ENCODE results near the gene VAPA.

VAPA gene, protein sequence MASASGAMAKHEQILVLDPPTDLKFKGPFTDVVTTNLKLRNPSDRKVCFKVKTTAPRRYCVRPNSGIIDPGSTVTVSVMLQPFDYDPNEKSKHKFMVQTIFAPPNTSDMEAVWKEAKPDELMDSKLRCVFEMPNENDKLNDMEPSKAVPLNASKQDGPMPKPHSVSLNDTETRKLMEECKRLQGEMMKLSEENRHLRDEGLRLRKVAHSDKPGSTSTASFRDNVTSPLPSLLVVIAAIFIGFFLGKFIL

DNA sequence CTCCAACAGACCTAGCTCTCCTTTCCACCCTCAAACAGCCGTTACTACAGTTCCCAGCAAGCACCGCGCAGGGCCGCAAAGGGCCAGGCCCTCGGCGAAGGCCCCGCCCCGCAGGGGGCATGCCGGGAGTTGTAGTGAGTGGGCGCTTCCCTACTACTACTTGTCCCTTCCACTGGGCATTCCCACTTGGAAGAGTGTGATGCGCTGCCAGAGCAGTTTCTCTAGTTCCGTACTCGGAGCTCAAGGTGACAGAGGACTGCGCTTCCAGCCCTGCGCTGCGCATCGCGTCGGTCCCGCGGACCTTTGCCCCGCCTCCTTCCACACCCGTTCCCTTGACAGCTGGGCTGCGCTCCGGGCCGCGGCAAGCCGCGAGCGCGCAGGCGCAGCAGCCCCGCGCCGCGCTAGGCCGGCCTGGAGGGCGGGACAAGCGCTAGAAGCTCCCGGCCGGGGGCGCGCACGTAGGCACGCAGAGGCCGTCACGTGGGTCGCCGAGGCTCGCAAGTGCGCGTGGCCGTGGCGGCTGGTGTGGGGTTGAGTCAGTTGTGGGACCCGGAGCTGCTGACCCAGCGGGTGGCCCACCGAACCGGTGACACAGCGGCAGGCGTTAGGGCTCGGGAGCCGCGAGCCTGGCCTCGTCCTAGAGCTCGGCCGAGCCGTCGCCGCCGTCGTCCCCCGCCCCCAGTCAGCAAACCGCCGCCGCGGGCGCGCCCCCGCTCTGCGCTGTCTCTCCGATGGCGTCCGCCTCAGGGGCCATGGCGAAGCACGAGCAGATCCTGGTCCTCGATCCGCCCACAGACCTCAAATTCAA is at the start of gene VAPA:
VAPA (plus strand) TSS at position 491 of the 808 bp plus-strand sequence; CDS start at position 732, 241 bp downstream.
- in situ Hi-C loops (cut with HindIII; ENCODE audit: low sequenced_read_pairs): no loop called here
- H3K4me3 ChIP-seq (ENCODE audit: low read depth, low read length): peak within 1 kb of the TSS; percentile 72
- DNase-seq (ENCODE audit: low read depth): peak; percentile 89
- no peak for TF ChIP-seq CTCF (IDR thresholded peaks at IDR 0.05; ENCODE audit: low read depth, low read length, missing control alignments)

DNA sequence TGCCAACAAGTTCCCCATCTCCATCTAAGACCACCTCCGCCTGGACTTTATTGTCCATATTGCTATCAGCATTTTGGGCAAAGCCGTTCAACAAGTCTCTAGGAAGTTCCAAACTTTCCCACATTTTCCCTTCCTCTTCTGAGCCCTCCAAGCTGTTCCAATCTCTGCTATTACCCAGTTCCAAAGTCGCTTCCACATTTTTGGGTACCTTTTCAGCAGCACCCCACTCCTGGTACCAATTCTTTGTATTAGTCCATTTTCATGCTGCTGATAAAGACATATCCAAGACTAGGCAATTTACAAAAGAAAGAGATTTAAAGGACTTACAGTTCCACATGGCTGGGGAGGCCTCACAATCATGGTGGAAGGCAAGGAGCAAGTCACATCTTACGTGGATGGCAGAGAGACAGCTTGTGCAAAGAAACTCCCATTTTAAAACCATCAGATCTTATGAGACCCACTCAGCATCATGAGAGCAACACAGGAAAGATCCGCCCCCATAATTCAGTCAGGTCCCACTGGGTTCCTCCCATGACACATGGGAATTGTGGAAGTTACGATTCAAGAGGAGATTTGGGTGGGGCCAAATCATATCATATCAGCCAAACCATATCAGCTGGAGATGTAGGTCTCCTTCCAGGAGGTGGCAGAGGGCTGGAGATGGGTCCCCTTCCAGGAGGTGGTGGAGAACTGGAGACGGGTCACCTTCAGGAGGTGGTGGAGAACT is 47.9 kb upstream of the VAPA start:
- in situ Hi-C loops (cut with HindIII; ENCODE audit: low sequenced_read_pairs): loop anchor here (5.0 kb wide), 1 partner anchor 56 kb away; no protein-coding TSS in a partner anchor
- H3K4me3 ChIP-seq (ENCODE audit: low read depth, low read length): no peak overlapping the region
- TF ChIP-seq CTCF (IDR thresholded peaks at IDR 0.05; ENCODE audit: low read depth, low read length, missing control alignments): no peak
- DNase-seq (ENCODE audit: low read depth): no peak

DNA sequence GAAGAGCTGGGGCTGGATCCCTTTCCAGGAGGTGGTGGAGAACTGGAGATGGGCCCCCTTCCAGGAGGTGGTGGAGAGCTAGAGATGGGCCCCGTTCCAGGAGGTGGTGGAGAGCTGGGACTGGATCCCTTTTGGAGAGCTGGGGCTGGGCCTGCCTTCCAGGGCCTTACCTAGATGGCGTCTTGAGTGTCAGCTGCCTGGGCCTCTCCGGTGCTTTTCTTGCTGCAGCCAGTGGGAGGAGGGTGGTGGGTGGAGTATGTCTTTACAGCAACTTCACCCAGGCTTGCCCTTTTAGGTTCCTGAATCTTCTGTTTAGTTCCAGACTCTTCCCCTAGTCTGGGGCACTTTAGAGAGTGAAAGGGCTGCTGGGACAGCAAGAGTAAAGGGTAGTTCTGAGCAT is 47.2 kb upstream of the VAPA start:
- in situ Hi-C loops (cut with HindIII; ENCODE audit: low sequenced_read_pairs): loop anchor here (5.0 kb wide), 1 partner anchor 56 kb away; no protein-coding TSS in a partner anchor
- TF ChIP-seq CTCF (IDR thresholded peaks at IDR 0.05; ENCODE audit: low read depth, low read length, missing control alignments): no peak
- DNase-seq (ENCODE audit: low read depth): no peak
- H3K4me3 ChIP-seq (ENCODE audit: low read depth, low read length): no peak overlapping the region

DNA sequence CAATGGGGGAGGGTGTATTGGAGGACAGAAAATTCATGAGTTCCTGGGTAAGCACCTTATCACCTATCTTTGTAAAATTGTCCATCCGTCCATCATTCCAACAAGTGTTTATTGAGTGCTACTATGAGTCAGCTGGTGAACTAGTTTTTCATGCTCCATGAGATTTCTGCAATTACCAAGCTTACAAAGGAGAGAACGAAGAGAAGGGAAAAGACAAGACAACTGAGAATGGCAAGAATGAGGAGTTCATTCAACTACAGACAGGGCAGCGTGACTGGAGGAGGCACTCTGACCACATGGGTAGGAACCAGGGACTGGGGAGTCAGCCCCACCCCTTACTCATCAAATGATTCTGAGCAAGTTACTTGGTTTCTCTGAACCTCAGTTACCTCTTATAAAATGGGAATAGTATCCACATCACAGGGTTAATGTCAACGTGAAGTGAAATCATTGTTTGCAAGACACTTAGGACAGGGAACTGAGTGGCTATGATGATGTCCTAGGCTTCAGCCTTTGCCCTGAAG is 46.7 kb upstream of the VAPA start:
- in situ Hi-C loops (cut with HindIII; ENCODE audit: low sequenced_read_pairs): loop anchor here (5.0 kb wide), 1 partner anchor 55 kb away; no protein-coding TSS in a partner anchor
- no peak for DNase-seq (ENCODE audit: low read depth)
- no peak for TF ChIP-seq CTCF (IDR thresholded peaks at IDR 0.05; ENCODE audit: low read depth, low read length, missing control alignments)
- no peak overlapping the region for H3K4me3 ChIP-seq (ENCODE audit: low read depth, low read length)

DNA sequence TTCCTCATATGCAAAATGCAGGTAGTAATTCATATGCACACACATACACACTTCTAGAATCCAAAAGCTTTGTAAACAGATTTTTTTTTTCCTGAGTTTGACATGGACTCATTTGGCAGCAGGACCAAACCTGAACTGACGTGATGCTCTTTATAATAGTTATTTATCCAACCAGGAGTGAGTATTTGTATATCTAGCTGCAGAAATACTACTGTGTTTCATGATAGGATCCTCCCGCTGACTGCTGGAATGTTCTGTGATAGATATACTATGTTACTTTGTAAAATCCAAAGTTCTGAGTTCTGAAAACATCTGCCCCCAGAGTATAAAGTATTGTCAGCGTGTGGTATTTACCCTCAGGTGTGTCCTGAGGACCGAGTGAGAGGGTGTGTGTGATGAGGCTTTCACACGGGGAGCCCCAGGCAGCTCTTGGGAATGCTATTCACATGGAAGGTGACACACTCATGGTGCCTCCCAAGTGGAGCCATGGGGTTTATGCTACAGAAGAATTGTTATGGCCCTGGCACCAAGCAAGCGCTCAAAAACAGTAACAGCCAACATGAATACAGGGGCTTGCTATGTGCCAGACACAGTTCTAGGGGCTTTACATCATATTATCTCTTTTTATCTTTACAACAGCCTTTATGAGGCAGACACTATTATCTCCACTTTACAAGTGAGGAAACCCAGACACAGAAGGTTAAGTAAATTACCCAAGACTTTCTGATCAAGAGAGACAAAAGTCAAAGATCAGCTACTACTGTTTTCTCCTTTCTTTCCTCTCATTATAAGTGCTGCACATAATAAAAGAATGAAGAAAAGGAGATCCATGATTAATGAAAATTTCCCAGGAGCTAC is 44.7 kb upstream of the VAPA start:
- in situ Hi-C loops (cut with HindIII; ENCODE audit: low sequenced_read_pairs): loop anchor here (5.0 kb wide), 1 partner anchor 53 kb away; no protein-coding TSS in a partner anchor
- no peak for TF ChIP-seq CTCF (IDR thresholded peaks at IDR 0.05; ENCODE audit: low read depth, low read length, missing control alignments)
- DNase-seq (ENCODE audit: low read depth): no peak

More for the DNA sequence above, 44.7 kb upstream of the VAPA start:
- no peak overlapping the region for H3K4me3 ChIP-seq (ENCODE audit: low read depth, low read length)

Data from astrocyte of the cerebellum (primary cell).